SK-N-SH (cell line): ENCODE measurements around the gene DNAJB4. TPM values are rescaled to one million over a fixed set of nuclear protein-coding genes. Genes with fewer than 3 reads are reported as not detected.

Source experiments
- CTCF ChIA-PET: fragments of 300-600, 350-600 bp; formaldehyde crosslinking; extraction: SDS; loops from one replicate; lab custom pipeline; 2021; lab: Yijun Ruan, JAX
- POLR2A ChIA-PET: fragments of 350-600 bp; sonication (Branson Sonifier 250); formaldehyde crosslinking; extraction: SDS; loops from one replicate; lab custom pipeline; 2020; ENCODE audit warnings: antibody characterized with exemption, inconsistent platforms; lab: Yijun Ruan, JAX
- DNase-seq: peaks from one replicate; pipeline ENCODE4 v3.0.0; 2012
- H2AFZ ChIP-seq: fragments of 200-600 bp; sonication (generic); 2 replicates; pipeline ENCODE4 v1.8.1; 2016; ENCODE audit warnings: antibody characterized with exemption, mild to moderate bottlenecking, low read depth
- H3F3A ChIP-seq: fragments of 200-600 bp; sonication (generic); replicated peaks from 2 replicates; pipeline ENCODE3; 2016; ENCODE audit warnings: antibody characterized with exemption, mild to moderate bottlenecking; ENCODE audit not compliant: insufficient read depth
- H3K27ac ChIP-seq, 2 experiments: fragments of 200-500 bp in 1 of 2; fragments of 200-600 bp in 1 of 2; sonication (Bioruptor generic) in 1 of 2; sonication (generic), shearing (Covaris generic) in 1 of 2; 2 replicates each; pipeline versions ENCODE4 v1.5.1 to v1.6.1; 2014 to 2016; ENCODE audit warnings: low read depth in 2 of 2, inconsistent platforms in 1 of 2, low read length in 1 of 2, mild to moderate bottlenecking in 1 of 2, mixed read lengths in 1 of 2
- H3K27me3 ChIP-seq: fragments of 200-600 bp; sonication (generic), shearing (Covaris generic); 2 replicates; pipeline ENCODE4 v1.6.1; 2016; ENCODE audit warnings: mixed run types; ENCODE audit not compliant: insufficient read depth
- H3K36me3 ChIP-seq, 2 experiments: fragments of 200-500 bp in 1 of 2; fragments of 200-600 bp in 1 of 2; sonication (Bioruptor generic) in 1 of 2; sonication (generic) in 1 of 2; replicated peaks in 1 of 2; 2 replicates each; pipeline versions ENCODE3 to v1.5.1; 2014 to 2016; ENCODE audit warnings: low read length in 1 of 2, mild to moderate bottlenecking in 1 of 2; ENCODE audit not compliant: insufficient read depth in 2 of 2, control insufficient read depth in 1 of 2
- H3K4me1 ChIP-seq, 2 experiments: fragments of 200-500 bp in 1 of 2; fragments of 200-600 bp in 1 of 2; sonication (Bioruptor generic) in 1 of 2; sonication (generic), shearing (Covaris generic) in 1 of 2; 2 replicates each; pipeline versions ENCODE4 v1.5.1 to v1.6.1; 2014 to 2016; ENCODE audit warnings: low read depth in 1 of 2, low read length in 1 of 2, mixed run types in 1 of 2; ENCODE audit not compliant: insufficient read depth in 2 of 2, control insufficient read depth in 1 of 2
- H3K4me2 ChIP-seq: fragments of 200-600 bp; sonication (generic), shearing (Covaris generic); 2 replicates; pipeline ENCODE4 v1.6.1; 2017; ENCODE audit warnings: mixed run types
- H3K4me3 ChIP-seq, 2 experiments: fragments of 200-500 bp in 1 of 2; fragments of 200-600 bp in 1 of 2; sonication (Bioruptor generic) in 1 of 2; sonication (generic), shearing (Covaris generic) in 1 of 2; 2 replicates each; pipeline versions ENCODE4 v1.5.1 to v1.8.1; 2014 to 2016; ENCODE audit warnings: low read depth in 2 of 2, inconsistent platforms in 1 of 2, low read length in 1 of 2, mild to moderate bottlenecking in 1 of 2, mixed read lengths in 1 of 2, moderate library complexity in 1 of 2
- H3K79me2 ChIP-seq: fragments of 200-600 bp; sonication (generic); 2 replicates; pipeline ENCODE4 v1.8.1; 2017; ENCODE audit warnings: mild to moderate bottlenecking; ENCODE audit not compliant: insufficient read depth
- H3K9ac ChIP-seq: fragments of 200-600 bp; sonication (generic); 2 replicates; pipeline ENCODE4 v1.6.1; 2017; ENCODE audit warnings: mixed run types
- H3K9me2 ChIP-seq: fragments of 200-600 bp; sonication (generic); 2 replicates; pipeline ENCODE4 v1.6.1; 2017; ENCODE audit warnings: mixed run types
- H3K9me3 ChIP-seq: fragments of 200-600 bp; sonication (generic); 2 replicates; pipeline ENCODE4 v1.6.1; 2017; ENCODE audit warnings: mixed run types, mild to moderate bottlenecking, moderate library complexity
- H4K20me1 ChIP-seq: fragments of 200-600 bp; sonication (generic); 2 replicates; pipeline ENCODE4 v1.6.1; 2017; ENCODE audit warnings: mild to moderate bottlenecking, mixed run types; ENCODE audit not compliant: insufficient read depth
- CHD2 ChIP-seq: fragments of 150-350 bp; IDR thresholded peaks from 2 replicates; pipeline ENCODE4 v1.6.1; 2018; ENCODE audit warnings: low read length; ENCODE audit not compliant: partially characterized antibody
- ELF1 ChIP-seq: IDR thresholded peaks from 2 replicates; pipeline ENCODE4 v1.4.0; 2012
- EZH2phosphoT487 ChIP-seq: fragments of 200-600 bp; sonication (generic); IDR thresholded peaks from 2 replicates; pipeline ENCODE4 v1.6.1; 2017; ENCODE audit warnings: low read depth, mixed run types, mild to moderate bottlenecking, antibody characterized with exemption, moderate library complexity, borderline replicate concordance
- FOSL2 ChIP-seq: IDR thresholded peaks from 2 replicates; pipeline ENCODE4 v1.4.0; 2012; ENCODE audit warnings: low read depth, mild to moderate bottlenecking, moderate library complexity, borderline replicate concordance
- FOXM1 ChIP-seq: IDR thresholded peaks from 2 replicates; pipeline ENCODE4 v1.4.0; 2012; ENCODE audit warnings: low read depth, mild to moderate bottlenecking
- GABPA ChIP-seq: IDR thresholded peaks from 2 replicates; pipeline ENCODE4 v1.4.0; 2012; ENCODE audit warnings: low read depth, mild to moderate bottlenecking
- GATA2 ChIP-seq: sonication (generic); formaldehyde crosslinking; IDR thresholded peaks from 2 replicates; pipeline ENCODE4 v1.5.0; 2020; ENCODE audit warnings: mild to moderate bottlenecking, missing genetic modification reagents
- JUND ChIP-seq: IDR thresholded peaks from 2 replicates; pipeline ENCODE4 v1.4.0; 2012
- MEF2A ChIP-seq: IDR thresholded peaks from 2 replicates; pipeline ENCODE4 v1.4.0; 2012; ENCODE audit warnings: low read depth, borderline replicate concordance
- MXI1 ChIP-seq: IDR thresholded peaks from 2 replicates; pipeline ENCODE4 v1.6.1; 2012; ENCODE audit warnings: mild to moderate bottlenecking, low read depth, low read length, improper control_type of control experiment
- NFIC ChIP-seq: IDR thresholded peaks from 2 replicates; pipeline ENCODE4 v1.4.0; 2012; ENCODE audit warnings: borderline replicate concordance
- NRF1 ChIP-seq: IDR thresholded peaks from 2 replicates; pipeline ENCODE4 v1.6.1; 2012; ENCODE audit warnings: low read depth, mild to moderate bottlenecking, low read length
- POLR2AphosphoS5 ChIP-seq: IDR thresholded peaks from 2 replicates; pipeline ENCODE4 v1.6.1; 2012; ENCODE audit warnings: low read depth, low read length
- RAD21 ChIP-seq: IDR thresholded peaks from 2 replicates; pipeline ENCODE4 v1.6.1; 2012; ENCODE audit warnings: mild to moderate bottlenecking, low read length
- RCOR1 ChIP-seq: fragments of 150-350 bp; IDR thresholded peaks from 2 replicates; pipeline ENCODE4 v1.6.1; 2017; ENCODE audit warnings: antibody characterized with exemption, low read length
- RXRA ChIP-seq: IDR thresholded peaks from 2 replicates; pipeline ENCODE4 v1.4.0; 2012; ENCODE audit warnings: low read depth, mild to moderate bottlenecking, borderline replicate concordance
- SIN3A ChIP-seq: IDR thresholded peaks from 2 replicates; pipeline ENCODE4 v1.6.1; 2012; ENCODE audit warnings: low read depth, mild to moderate bottlenecking, low read length, moderate library complexity, borderline replicate concordance
- SMC3 ChIP-seq: IDR thresholded peaks from 2 replicates; pipeline ENCODE4 v1.6.1; 2012; ENCODE audit warnings: low read depth, low read length, improper control_type of control experiment
- TAF1 ChIP-seq: IDR thresholded peaks from 2 replicates; pipeline ENCODE4 v1.6.1; 2012; ENCODE audit warnings: low read depth, mild to moderate bottlenecking, low read length, moderate library complexity, borderline replicate concordance
- TEAD4 ChIP-seq: IDR thresholded peaks from 2 replicates; pipeline ENCODE4 v1.4.0; 2012; ENCODE audit warnings: mild to moderate bottlenecking, borderline replicate concordance; ENCODE audit not compliant: insufficient read depth
- YY1 ChIP-seq: IDR thresholded peaks from 2 replicates; pipeline ENCODE4 v1.4.0; 2012; ENCODE audit warnings: low read depth, mild to moderate bottlenecking
- WGBS: methylation state at CpG from one replicate; pipeline ENCODE4 v1.1.6; 2017; ENCODE audit warnings: low lambda C conversion rate; 5-methylcytosine and 5-hydroxymethylcytosine counted together
- polyA plus RNA-seq, 3 experiments: library from polyadenylated mRNA; depleted of rRNA; stranded (reverse); fragments of >200 nt; gene quantifications; 2 replicates each; pipeline ENCODE4 v1.2.3, GENCODE V29; 2012
- TF ChIP-seq, protein P1 (sequence below): IDR thresholded peaks from 2 replicates; pipeline ENCODE4 v1.6.1; 2012; ENCODE audit warnings: mild to moderate bottlenecking, low read depth, low read length, moderate library complexity
- TF ChIP-seq, protein P2 (sequence below): fragments of 150-350 bp; IDR thresholded peaks from 2 replicates; pipeline ENCODE4 v1.6.1; 2016; ENCODE audit warnings: mild to moderate bottlenecking, low read depth, low read length
- TF ChIP-seq, protein P3 (sequence below): IDR thresholded peaks from 2 replicates; pipeline ENCODE4; 2012

DNAJB4 gene
- polyA plus RNA-seq, 1 of the 3 experiments (the other 2 are of a cell fraction), result 13.5 TPM

DNA sequence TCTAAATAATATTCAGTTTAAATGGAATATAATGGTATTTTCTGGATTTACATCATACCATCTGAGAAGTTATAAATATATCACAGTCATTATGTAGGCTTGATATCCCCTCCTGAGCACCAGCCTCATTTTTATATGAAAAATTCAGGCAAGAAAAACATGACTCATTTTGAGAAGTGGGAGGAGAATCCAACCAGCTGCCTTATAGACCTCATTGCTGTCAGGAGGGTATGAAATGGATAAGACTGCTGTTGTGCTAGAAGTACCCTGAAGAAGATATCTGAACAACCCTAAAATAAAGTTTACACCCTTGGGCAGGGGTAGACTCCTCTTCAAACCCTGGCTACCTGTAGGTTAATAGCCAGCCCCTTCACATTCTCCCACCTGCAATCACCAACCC lies 49.8 kb downstream of the DNAJB4 start:
- TF ChIP-seq NFIC (no peak), MXI1 (no peak), YY1 (no peak), JUND (no peak), GATA2 (CRISPR knock-in tag) (no peak), TEAD4 (no peak), EZH2phosphoT487 (no peak), MEF2A (no peak), ELF1 (no peak), RAD21 (no peak), GABPA (no peak), FOSL2 (no peak), POLR2AphosphoS5 (no peak), RXRA (no peak), SMC3 (no peak), TAF1 (no peak), CHD2 (no peak), NRF1 (no peak)
- TF ChIP-seq, protein P1, sequence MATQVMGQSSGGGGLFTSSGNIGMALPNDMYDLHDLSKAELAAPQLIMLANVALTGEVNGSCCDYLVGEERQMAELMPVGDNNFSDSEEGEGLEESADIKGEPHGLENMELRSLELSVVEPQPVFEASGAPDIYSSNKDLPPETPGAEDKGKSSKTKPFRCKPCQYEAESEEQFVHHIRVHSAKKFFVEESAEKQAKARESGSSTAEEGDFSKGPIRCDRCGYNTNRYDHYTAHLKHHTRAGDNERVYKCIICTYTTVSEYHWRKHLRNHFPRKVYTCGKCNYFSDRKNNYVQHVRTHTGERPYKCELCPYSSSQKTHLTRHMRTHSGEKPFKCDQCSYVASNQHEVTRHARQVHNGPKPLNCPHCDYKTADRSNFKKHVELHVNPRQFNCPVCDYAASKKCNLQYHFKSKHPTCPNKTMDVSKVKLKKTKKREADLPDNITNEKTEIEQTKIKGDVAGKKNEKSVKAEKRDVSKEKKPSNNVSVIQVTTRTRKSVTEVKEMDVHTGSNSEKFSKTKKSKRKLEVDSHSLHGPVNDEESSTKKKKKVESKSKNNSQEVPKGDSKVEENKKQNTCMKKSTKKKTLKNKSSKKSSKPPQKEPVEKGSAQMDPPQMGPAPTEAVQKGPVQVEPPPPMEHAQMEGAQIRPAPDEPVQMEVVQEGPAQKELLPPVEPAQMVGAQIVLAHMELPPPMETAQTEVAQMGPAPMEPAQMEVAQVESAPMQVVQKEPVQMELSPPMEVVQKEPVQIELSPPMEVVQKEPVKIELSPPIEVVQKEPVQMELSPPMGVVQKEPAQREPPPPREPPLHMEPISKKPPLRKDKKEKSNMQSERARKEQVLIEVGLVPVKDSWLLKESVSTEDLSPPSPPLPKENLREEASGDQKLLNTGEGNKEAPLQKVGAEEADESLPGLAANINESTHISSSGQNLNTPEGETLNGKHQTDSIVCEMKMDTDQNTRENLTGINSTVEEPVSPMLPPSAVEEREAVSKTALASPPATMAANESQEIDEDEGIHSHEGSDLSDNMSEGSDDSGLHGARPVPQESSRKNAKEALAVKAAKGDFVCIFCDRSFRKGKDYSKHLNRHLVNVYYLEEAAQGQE, result no peak
- Histone ChIP-seq H3F3A (peaks cover 3% of the 10 kb centered on the region), H3K27ac (no peak overlapping the region), H3K27me3 (no peaks in the 10 kb centered on the region), H4K20me1 (no peaks in the 10 kb centered on the region), H3K4me1 (no peaks in the 10 kb centered on the region; a peak in 1 of 4 replicates), H3K4me3 (no peak overlapping the region), H3K9me2 (no peaks in the 10 kb centered on the region), H3K36me3 (no peaks in the 10 kb centered on the region), H2AFZ (peak overlapping the region; percentile 9; the same call in 1 of the 2 replicates), H3K9me3 (no peaks in the 10 kb centered on the region), H3K9ac (no peak overlapping the region), H3K4me2 (no peak overlapping the region), H3K79me2 (no peaks in the 10 kb centered on the region)
- CTCF ChIA-PET, result no interaction called here
- POLR2A ChIA-PET, result no interaction called here
- no peak for DNase-seq

DNA sequence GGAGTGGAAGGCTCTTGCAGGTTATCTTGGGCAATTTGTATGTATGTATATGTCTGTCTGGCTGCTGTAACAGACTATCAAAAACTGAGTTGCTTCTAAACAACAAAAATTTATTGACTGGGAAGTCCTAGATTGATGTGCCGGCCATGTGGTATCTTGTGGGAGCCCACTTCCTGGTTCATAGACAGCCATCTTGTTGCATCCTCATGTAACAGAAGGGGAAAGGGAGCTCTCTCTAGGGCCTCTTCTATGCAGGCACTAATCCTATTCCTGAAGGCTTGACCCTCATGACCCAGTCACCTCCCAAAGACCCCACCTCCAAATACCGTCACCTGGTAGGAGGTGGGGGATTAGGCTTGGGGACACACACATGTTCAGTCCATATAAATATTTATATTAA lies 50.2 kb downstream of the DNAJB4 start:
- no peaks in the 10 kb centered on the region for H3K27me3 ChIP-seq
- H2AFZ ChIP-seq, result peak overlapping the region; percentile 9; the same call in 1 of the 2 replicates
- H3K9me2 ChIP-seq, result no peaks in the 10 kb centered on the region
- H3F3A ChIP-seq, result peaks cover 3% of the 10 kb centered on the region
- H3K4me2 ChIP-seq, result no peak overlapping the region
- H3K36me3 ChIP-seq, result no peaks in the 10 kb centered on the region
- 44% methylated on average over 2 of the region's 2 CpGs for WGBS
- no peak for DNase-seq
- CTCF ChIA-PET, result no interaction called here
- no peaks in the 10 kb centered on the region; a peak in 1 of 4 replicates for H3K4me1 ChIP-seq
- no peaks in the 10 kb centered on the region for H3K9me3 ChIP-seq
- H3K27ac ChIP-seq, result no peak overlapping the region
- POLR2A ChIA-PET, result no interaction called here
- no peaks in the 10 kb centered on the region for H4K20me1 ChIP-seq
- H3K4me3 ChIP-seq, result no peak overlapping the region
- H3K9ac ChIP-seq, result no peak overlapping the region
- no peaks in the 10 kb centered on the region for H3K79me2 ChIP-seq
- TF ChIP-seq SMC3, result no peak
- TF ChIP-seq RCOR1, result no peak
- no peak for TF ChIP-seq POLR2AphosphoS5
- no peak for TF ChIP-seq FOSL2
- no peak for TF ChIP-seq RAD21
- no peak for TF ChIP-seq TAF1
- no peak for TF ChIP-seq CHD2
- no peak for TF ChIP-seq NFIC
- no peak for TF ChIP-seq MXI1
- TF ChIP-seq, protein P2, sequence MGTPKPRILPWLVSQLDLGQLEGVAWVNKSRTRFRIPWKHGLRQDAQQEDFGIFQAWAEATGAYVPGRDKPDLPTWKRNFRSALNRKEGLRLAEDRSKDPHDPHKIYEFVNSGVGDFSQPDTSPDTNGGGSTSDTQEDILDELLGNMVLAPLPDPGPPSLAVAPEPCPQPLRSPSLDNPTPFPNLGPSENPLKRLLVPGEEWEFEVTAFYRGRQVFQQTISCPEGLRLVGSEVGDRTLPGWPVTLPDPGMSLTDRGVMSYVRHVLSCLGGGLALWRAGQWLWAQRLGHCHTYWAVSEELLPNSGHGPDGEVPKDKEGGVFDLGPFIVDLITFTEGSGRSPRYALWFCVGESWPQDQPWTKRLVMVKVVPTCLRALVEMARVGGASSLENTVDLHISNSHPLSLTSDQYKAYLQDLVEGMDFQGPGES, result no peak
- TF ChIP-seq, protein P3, sequence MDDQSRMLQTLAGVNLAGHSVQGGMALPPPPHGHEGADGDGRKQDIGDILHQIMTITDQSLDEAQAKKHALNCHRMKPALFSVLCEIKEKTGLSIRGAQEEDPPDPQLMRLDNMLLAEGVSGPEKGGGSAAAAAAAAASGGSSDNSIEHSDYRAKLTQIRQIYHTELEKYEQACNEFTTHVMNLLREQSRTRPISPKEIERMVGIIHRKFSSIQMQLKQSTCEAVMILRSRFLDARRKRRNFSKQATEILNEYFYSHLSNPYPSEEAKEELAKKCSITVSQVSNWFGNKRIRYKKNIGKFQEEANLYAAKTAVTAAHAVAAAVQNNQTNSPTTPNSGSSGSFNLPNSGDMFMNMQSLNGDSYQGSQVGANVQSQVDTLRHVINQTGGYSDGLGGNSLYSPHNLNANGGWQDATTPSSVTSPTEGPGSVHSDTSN, result no peak
- no peak for TF ChIP-seq TEAD4
- no peak for TF ChIP-seq RXRA
- no peak for TF ChIP-seq JUND
- no peak for TF ChIP-seq EZH2phosphoT487
- TF ChIP-seq SIN3A, result no peak
- no peak for TF ChIP-seq FOXM1
